Skin epidermis (tissue), 12 donors: ENCODE results near the gene ATL3.
A peak's percentile ranks its signal among the peaks of the same experiment; 100 is the strongest.
"Not testable (repeated sequence)": the region's sequence is repeated elsewhere in the genome, so short reads cannot be mapped to it uniquely, and the experiment has no call there.

Experiments
- H3K27ac ChIP-seq, 21 experiments: fragments of 200-600 bp; sonication (generic) in 11 of 21; one replicate each; pipeline ENCODE4 v1.5.0; 2020; ENCODE audit warnings: mild to moderate bottlenecking in 3 of 21, inconsistent platforms in 2 of 21, moderate library complexity in 2 of 21
- H3K4me3 ChIP-seq, 7 experiments: fragments of 200-600 bp; sonication (generic) in 2 of 7; one replicate each; pipeline ENCODE4 v1.5.0; 2020; ENCODE audit warnings: inconsistent platforms in 2 of 7, mild to moderate bottlenecking in 2 of 7, moderate library complexity in 1 of 7

The ATL3 gene

DNA sequence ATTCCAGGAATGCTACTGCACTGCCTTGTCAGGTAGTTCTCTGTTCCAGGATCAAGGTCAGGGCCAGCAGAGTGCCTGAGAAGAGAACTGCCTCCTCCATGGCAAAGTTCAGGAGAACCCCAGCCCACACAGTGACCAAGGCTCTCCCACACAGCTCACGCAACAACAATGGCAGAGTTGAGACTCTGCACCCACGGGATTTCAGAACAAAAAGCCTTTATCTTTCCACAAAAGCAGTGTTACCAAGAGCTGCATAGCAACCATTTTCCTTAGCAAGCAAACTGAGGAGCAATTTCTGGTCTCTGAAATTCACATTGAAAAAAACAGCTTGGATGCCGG, 68.0 kb downstream of the ATL3 start:
- Histone ChIP-seq H3K4me3 (no peak overlapping the region), H3K27ac (peak overlapping the region in 1 of 21 experiments; percentile 17)

DNA sequence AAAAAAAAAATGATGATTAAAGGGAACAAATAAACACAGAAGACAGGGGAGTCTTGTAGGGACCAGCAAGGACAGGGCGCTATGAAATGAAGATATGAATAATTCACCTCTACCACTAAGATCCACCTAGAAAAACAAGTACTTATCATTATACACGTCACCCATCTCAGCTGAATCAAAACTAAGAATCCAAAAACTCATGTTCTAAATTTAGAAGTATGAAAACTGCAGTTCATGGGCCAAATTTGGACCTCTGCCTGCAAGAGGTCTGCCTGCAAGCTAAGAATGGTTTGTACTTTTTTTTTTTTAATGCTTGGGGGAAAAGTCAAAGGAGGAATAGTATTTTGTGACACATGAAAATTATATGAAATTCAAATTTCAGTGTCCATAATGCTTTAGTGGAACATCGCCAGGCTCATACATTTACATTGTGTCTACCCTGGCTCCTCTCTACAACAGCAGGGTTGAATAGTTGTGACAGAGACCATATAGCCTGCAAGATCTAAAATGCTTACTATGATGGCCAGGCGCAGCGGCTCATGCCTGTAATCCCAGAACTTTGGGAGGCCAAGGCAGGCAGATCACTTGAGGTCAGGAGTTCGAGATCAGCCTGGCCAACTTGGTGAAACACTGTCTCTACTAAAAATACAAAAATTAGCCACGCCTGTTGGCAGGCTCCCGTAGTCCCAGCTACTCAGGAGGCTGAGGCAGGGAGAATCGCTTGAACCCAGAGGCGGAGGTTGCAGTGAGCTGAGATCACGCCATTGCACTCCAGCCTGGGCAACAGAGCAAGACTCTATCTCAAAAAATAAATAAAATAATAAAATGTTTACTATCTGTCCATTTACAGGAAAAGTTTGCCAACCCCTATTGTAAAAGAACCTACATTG, 68.6 kb downstream of the ATL3 start:
- not testable (repeated sequence) for H3K27ac ChIP-seq, H3K4me3 ChIP-seq

GRCh38 chr11:63599211-63600122, 71.7 kb downstream of the ATL3 start:
- Histone ChIP-seq H3K27ac (no peak overlapping the region), H3K4me3 (no peak overlapping the region)

- H3K27ac ChIP-seq: no peak overlapping the region
- H3K4me3 ChIP-seq: no peak overlapping the region
Observed at GRCh38 chr11:63598556-63598955, 72.6 kb downstream of the ATL3 start.

GRCh38 chr11:63595296-63595695, 75.9 kb downstream of the ATL3 start:
- no peak overlapping the region for H3K4me3 ChIP-seq
- no peak overlapping the region for H3K27ac ChIP-seq

DNA sequence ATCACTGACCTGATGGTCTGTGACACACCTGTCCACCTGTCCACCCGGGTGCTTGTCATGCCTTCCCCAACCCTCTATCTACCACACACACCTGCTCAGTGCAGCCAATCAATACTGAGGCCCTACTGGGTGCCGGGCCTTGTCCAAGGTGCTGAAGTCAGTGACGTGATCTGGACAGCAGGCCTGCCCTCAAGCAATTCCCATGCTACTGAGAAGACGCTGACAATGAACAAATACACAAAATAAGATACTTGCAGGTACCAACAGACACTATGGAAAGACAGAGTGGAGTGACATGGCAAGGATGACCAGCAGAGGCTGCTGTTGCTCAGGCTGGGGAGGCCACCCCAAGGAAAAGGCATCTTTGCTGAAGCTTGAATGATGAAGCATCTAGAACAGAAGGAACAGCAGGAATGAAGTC, 78.2 kb downstream of the ATL3 start:
- H3K4me3 ChIP-seq: no peak overlapping the region
- H3K27ac ChIP-seq: no peak overlapping the region

- no peak overlapping the region for H3K4me3 ChIP-seq
- H3K27ac ChIP-seq: no peak overlapping the region
Observed at GRCh38 chr11:63590024-63590788, 81.0 kb downstream of the ATL3 start.

- Histone ChIP-seq H3K27ac (no peak overlapping the region), H3K4me3 (no peak overlapping the region)
Observed at GRCh38 chr11:63589000-63589399, 82.2 kb downstream of the ATL3 start.

DNA sequence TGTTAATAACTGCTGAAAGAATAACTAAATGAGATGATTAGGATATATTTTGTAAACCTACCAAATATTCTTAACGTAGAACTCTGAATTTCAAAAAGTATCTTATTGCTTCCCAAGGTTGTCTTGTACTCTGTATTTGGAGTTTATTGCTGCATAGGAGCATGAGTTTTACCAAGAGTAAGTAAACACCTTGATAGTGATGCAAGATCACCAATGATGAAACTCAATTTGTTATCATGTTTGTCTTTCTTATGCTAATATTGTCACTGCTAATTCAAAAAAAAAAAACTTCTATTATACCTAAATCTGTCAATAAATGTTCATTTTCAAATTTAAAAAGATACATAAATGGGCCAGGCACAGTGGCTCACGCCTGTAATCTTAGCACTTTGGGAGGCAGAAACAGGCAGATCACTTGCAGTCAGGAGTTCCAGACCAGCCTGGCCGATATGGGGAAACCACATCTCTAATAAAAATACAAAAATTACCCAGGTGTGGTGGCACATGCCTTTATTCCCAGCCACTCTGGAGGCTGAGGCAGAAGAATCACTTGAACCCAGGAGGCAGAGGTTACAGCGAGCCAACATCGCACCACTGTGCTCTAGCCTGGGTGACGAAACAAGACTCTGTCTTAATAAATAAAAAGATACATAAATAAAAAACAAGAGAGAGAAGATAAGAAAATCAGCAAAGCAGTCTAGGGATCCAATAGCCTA, 84.6 kb downstream of the ATL3 start:
- no peak overlapping the region for H3K4me3 ChIP-seq

DNA sequence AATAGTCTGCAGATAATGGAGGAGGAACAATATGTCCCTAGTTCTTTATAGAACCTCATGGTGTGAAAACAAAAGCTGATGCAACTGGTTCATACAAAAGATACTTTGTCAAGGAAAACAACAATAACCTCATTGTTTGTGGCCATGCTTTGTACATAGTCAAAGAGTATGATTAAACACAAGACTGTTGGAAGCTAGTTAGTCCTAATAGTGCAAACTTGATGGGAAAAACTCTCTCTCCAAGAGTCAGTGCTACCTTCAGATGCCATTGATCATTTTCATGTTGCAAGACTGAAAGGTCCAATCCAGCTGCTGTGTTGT, 87.9 kb downstream of the ATL3 start:
- H3K27ac ChIP-seq: peak overlapping the region in 3 of 21 experiments; percentile 18 to 46 (median 29)
- H3K4me3 ChIP-seq: no peak overlapping the region

More for the DNA sequence above, 84.6 kb downstream of the ATL3 start:
- H3K27ac ChIP-seq: no peak overlapping the region

DNA sequence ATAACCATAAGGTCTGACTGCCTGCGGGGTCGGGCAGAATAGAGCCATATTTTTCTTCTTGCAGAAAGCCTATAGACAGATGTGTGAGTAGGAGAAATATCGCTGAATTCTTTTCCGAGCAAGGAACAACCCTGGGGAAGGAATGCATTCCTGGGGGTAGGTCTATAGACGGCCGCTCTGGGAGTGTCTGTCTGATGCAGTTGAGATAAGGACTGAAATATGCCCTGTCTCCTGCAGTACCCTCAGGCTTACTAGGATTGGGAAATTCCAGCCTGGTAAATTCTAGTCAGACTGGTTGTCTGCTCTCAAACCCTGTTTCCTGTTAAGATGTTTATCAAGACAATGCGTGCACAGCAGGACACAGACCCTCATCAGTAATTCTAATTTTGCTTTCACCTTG, 90.0 kb downstream of the ATL3 start:
- H3K27ac ChIP-seq, H3K4me3 ChIP-seq: not testable (repeated sequence)

DNA sequence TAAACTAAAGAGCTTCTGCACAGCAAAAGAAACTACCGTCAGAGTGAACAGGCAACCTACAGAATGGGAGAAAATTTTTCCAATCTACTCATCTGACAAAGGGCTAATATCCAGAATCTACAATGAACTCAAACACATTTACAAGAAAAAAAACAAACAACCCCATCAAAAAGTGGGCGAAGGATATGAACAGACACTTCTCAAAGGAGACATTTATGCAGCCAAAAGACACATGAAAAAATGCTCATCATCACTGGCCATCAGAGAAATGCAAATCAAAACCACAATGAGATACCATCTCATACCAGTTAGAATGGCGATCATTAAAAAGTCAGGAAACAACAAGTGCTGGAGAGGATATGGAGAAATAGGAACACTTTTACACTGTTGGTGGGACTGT, 92.3 kb downstream of the ATL3 start:
- H3K27ac ChIP-seq, H3K4me3 ChIP-seq: not testable (repeated sequence)

DNA sequence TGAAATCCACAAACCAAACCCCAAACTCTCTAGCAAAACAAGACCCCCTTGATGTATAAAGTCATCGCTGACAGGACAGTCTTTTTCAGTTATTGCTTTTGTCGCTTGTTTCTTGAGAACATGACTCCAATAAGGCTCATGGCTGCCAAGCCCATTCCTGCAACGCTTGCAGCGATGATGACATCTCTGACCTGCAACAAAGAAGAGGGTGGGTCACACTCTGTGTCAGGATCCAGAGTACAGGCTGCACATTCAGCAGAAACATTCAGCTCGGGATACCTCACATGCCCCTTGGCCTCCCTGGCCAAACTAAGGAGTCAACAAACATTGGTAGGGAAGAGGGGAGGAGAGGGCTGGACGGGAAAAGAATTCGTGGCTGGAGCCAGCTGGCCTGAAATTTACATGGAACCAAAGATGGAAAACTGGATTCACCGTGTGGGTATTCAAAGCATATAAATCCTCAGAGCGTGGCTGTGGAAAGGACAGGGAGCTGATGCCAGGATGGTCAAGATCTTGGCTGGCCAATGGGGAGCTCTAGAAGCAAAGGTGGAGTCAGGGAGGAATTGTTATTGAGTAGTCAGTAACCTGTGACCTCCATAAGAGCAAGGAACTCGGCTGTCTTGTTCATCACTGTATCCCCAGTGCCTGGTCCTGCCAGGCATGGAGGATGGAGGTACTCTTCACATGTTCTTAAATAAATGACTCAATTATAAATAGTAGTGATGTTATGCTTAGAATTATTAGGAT, 96.1 kb downstream of the ATL3 start:
- H3K27ac ChIP-seq: peak overlapping the region in 16 of 21 experiments; percentile 6 to 81 (median 46)
- H3K4me3 ChIP-seq: peak overlapping the region in 5 of 7 experiments; percentile 7 to 29 (median 15)
